ENCODE measurements around the gene FBXW8. TPM values are rescaled to one million over a fixed set of nuclear protein-coding genes. Genes with fewer than 3 reads are reported as not detected.

FBXW8 gene
- total and polyA plus RNA-seq, 2 donors (not counting 1 experiment from before 2014, with no cell fraction given), result 12.1 to 23.5 TPM

- peaks cover 5% of the 10 kb centered on the region for H3K79me2 ChIP-seq (ENCODE audit: control insufficient read depth, insufficient read depth, low read length)
- peaks cover 0 to 7% (median 0%) of the 10 kb centered on the region in 3 donors for H3K9me3 ChIP-seq (ENCODE audit: control extremely low read depth in 1 of 3, control insufficient read depth in 2 of 3, insufficient read depth in 1 of 3, low read length in 2 of 3)
- H3K9me3 Mint-ChIP-seq (ENCODE audit: insufficient read depth), result no peaks in the 10 kb centered on the region
- intact Hi-C loops (cut with micrococcal nuclease), result loop anchor here (1.0 to 5.0 kb wide), 4 partner anchors 19 to 143 kb away; no protein-coding TSS in a partner anchor
- peak; percentile 10 for ATAC-seq (ENCODE audit: low read depth)
- peak overlapping the region; percentile 80 for H3K27ac Mint-ChIP-seq
- H2AFZ ChIP-seq (ENCODE audit: insufficient read depth, low read depth, low read length, poor library complexity, severe bottlenecking), result peak overlapping the region; percentile 64
- peak overlapping the region; percentile 65 for H3K9ac ChIP-seq (ENCODE audit: low read length)
- peak overlapping the region in 1 of 2 donors; percentile 23 for H3K27ac ChIP-seq (ENCODE audit: low read length in 2 of 2)
- peaks cover 39 to 41% of the 10 kb centered on the region in 2 donors for H3K4me1 ChIP-seq (ENCODE audit: control insufficient read depth in 2 of 2, insufficient read depth in 2 of 2, low read length in 2 of 2)
- H3K27me3 ChIP-seq (replicated peaks in 1 of 4; ENCODE audit: control extremely low read depth in 1 of 4, control insufficient read depth in 3 of 4, insufficient read depth in 4 of 4, low read length in 3 of 4), result peaks cover 0 to 48% (median 22%) of the 10 kb centered on the region in 4 experiments
- peak overlapping the region; percentile 42 to 81 (median 58) for H3K4me3 ChIP-seq (ENCODE audit: control extremely low read depth in 1 of 5, extremely low read depth in 1 of 5, insufficient read depth in 1 of 5, low read depth in 2 of 5, low read length in 4 of 5)
- under 1% methylated on average over 50 of the region's 52 CpGs for WGBS (ENCODE audit: insufficient coverage)
- TF ChIP-seq CTCF (IDR thresholded peaks at IDR 0.05), result no peak
- TF ChIP-seq EZH2 (IDR thresholded peaks at IDR 0.05; ENCODE audit: borderline replicate concordance, insufficient read depth, low read depth, low read length, poor library complexity, severe bottlenecking), result no peak
- H3K36me3 ChIP-seq (replicated peaks in 1 of 2; ENCODE audit: control extremely low read depth in 1 of 2, control insufficient read depth in 1 of 2, extremely low read depth in 1 of 2, insufficient read depth in 2 of 2, low read length in 1 of 2), result no peaks in the 10 kb centered on the region
- H3K4me1 Mint-ChIP-seq, result peaks cover 42% of the 10 kb centered on the region
- POLR2A ChIA-PET, result interaction anchor here (0.9 to 1.8 kb wide), 5 partner anchors 16 to 320 kb away, joined by 3 to 7 read pairs (median 6); partner anchors contain the start of genes MAP1LC3B2, RNFT2 and SPRING1
- peaks cover 30% of the 10 kb centered on the region for H3K27me3 Mint-ChIP-seq
- peak overlapping the region; percentile 93 for H3K4me3 Mint-ChIP-seq
- no peaks in the 10 kb centered on the region for H4K20me1 ChIP-seq (ENCODE audit: control insufficient read depth, insufficient read depth, low read length, poor library complexity, severe bottlenecking)
- H3K4me2 ChIP-seq (replicated peaks; ENCODE audit: low read depth, low read length, poor library complexity, severe bottlenecking), result peak overlapping the region; percentile 92
- CTCF ChIA-PET, result interaction anchor here (0.9 to 6.3 kb wide), 11 partner anchors 17 to 320 kb away, joined by 3 to 69 read pairs (median 7); partner anchors contain the start of gene MAP1LC3B2
- DNase-seq, result peak; percentile 48
Measured at GRCh38 chr12:116879509-116880212, 31.1 kb upstream of the FBXW8 start.
